Right forelimb (tissue), 1 donor: ENCODE results near the gene GSTO2.

ENCODE experiments used
- DNase-seq: peaks from one replicate; pipeline ENCODE4 v3.0.0-alpha.2; 2018

GSTO2 gene

GRCh38 chr10:104344219-104344618 lies 75.2 kb downstream of the GSTO2 start:
- DNase-seq = no peak

- no peak for DNase-seq
These were observed 76.5 kb downstream of the GSTO2 start for GRCh38 chr10:104345515-104345914.

GRCh38 chr10:104345941-104346340 lies 77.0 kb downstream of the GSTO2 start:
- DNase-seq = no peak

- DNase-seq = no peak
These were observed 78.5 kb downstream of the GSTO2 start for GRCh38 chr10:104347295-104348045.

GRCh38 chr10:104348601-104349000 lies 79.6 kb downstream of the GSTO2 start:
- no peak for DNase-seq

- no peak for DNase-seq
These were observed 80.7 kb downstream of the GSTO2 start for GRCh38 chr10:104349623-104350126.

GRCh38 chr10:104350127-104350635 lies 81.2 kb downstream of the GSTO2 start:
- no peak for DNase-seq

GRCh38 chr10:104351061-104351702 lies 82.2 kb downstream of the GSTO2 start:
- no peak for DNase-seq

GRCh38 chr10:104351919-104352318 lies 82.9 kb downstream of the GSTO2 start:
- DNase-seq = no peak

GRCh38 chr10:104353325-104354048 lies 84.5 kb downstream of the GSTO2 start, which contains the start of gene CFAP58:
TSS of gene CFAP58 (plus strand) at chr10:104353833. CDS start at chr10:104353898, 65 bp downstream.
- peak; percentile 87 for DNase-seq
